A549 (cell line): ENCODE measurements around the gene RAPGEF6.

Experiments used
- BHLHE40 ChIP-seq: IDR thresholded peaks from 2 replicates; pipeline ENCODE4 v1.6.1; 2012; ENCODE audit warnings: low read depth, low read length, inconsistent platforms
- CHD2 ChIP-seq: fragments of 150-350 bp; IDR thresholded peaks from 2 replicates; pipeline ENCODE4 v1.6.1; 2014; ENCODE audit warnings: low read length; ENCODE audit not compliant: partially characterized antibody
- EHF ChIP-seq: fragments of 250-450 bp; sonication (Bioruptor Pico); IDR thresholded peaks from 2 replicates; pipeline ENCODE4 v1.5.0; 2020; ENCODE audit warnings: mild to moderate bottlenecking
- EP300 ChIP-seq, 2 experiments: fragments of >200 bp; sonication (Bioruptor Twin); formaldehyde crosslinking; IDR thresholded peaks; 2 replicates in 1 of 2; 3 replicates in 1 of 2; pipeline ENCODE4 v1.6.1; 2016 to 2017
- ESRRA ChIP-seq: fragments of 150-350 bp; IDR thresholded peaks from 2 replicates; pipeline ENCODE4 v1.6.1; 2014; ENCODE audit warnings: mild to moderate bottlenecking, low read length, borderline replicate concordance
- HOXB13 ChIP-seq: fragments of 250-450 bp; sonication (Bioruptor Pico); IDR thresholded peaks from 2 replicates; pipeline ENCODE4 v1.5.0; 2020; ENCODE audit warnings: low read depth, mild to moderate bottlenecking, moderate library complexity
- MAFK ChIP-seq: fragments of 450-650 bp; IDR thresholded peaks from 2 replicates; pipeline ENCODE4 v1.6.1; 2014; ENCODE audit not compliant: partially characterized antibody
- POLR2A ChIP-seq: IDR thresholded peaks from 2 replicates; pipeline ENCODE4 v1.6.1; 2012; ENCODE audit warnings: mild to moderate bottlenecking, low read length
- RAD21 ChIP-seq, 2 experiments: fragments of >200 bp in 1 of 2; sonication (Bioruptor Twin) in 1 of 2; formaldehyde crosslinking in 1 of 2; IDR thresholded peaks in 1 of 2; conservative IDR thresholded peaks in 1 of 2; 2 replicates in 1 of 2; 3 replicates in 1 of 2; pipeline ENCODE4 v1.6.1; 2012 to 2018; ENCODE audit warnings: inconsistent platforms in 1 of 2
- RFX5 ChIP-seq: fragments of 450-650 bp; IDR thresholded peaks from 2 replicates; pipeline ENCODE4 v1.7.1; 2014; ENCODE audit warnings: antibody characterized with exemption, mild to moderate bottlenecking, moderate library complexity
- TF ChIP-seq, protein P1 (sequence below): fragments of >200 bp; sonication (Bioruptor Twin); formaldehyde crosslinking; IDR thresholded peaks from 3 replicates; pipeline ENCODE4 v1.5.1; 2016
- TF ChIP-seq, protein P2 (sequence below): IDR thresholded peaks from 2 replicates; pipeline ENCODE4 v1.6.1; 2012
- TF ChIP-seq, protein P3 (sequence below): fragments of 200-600 bp; sonication (generic); IDR thresholded peaks from 2 replicates; pipeline ENCODE4 v1.6.1; 2016; ENCODE audit warnings: antibody characterized with exemption, mild to moderate bottlenecking, moderate library complexity
- TF ChIP-seq, protein P4 (sequence below): fragments of 250-450 bp; sonication (Bioruptor Pico); IDR thresholded peaks from 2 replicates; pipeline ENCODE4 v1.5.0; 2021; ENCODE audit warnings: mild to moderate bottlenecking, moderate library complexity, borderline replicate concordance

DNA sequence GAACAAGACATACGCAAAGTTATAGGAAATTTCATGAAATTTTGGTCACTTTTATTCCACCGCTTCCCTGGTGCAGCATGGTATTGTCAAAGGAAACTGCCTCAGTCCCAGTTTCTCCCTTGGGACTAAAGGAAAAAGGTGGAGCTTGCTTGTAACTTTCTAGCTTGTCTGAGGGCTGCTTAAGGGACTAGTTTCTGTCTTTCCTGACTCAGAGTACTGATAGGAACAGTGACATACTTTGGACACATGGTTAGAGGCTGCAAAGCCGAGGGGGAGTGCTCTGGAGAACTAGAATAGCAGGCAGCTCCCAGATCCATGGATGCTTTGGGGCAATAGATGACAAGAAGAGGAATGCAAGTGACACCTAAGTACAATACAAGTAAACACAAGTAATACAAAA lies 234.4 kb downstream of the RAPGEF6 start:
- TF ChIP-seq RAD21 (conservative IDR thresholded peaks at IDR 0.05 in 1 of 2, IDR thresholded peaks at IDR 0.05 in 1 of 2) (no peak), EHF (CRISPR knock-in tag) (no peak), POLR2A (no peak), MAFK (no peak), BHLHE40 (no peak), CHD2 (no peak), ESRRA (no peak), RFX5 (no peak), EP300 (IDR thresholded peaks at IDR 0.05) (no peak), HOXB13 (CRISPR knock-in tag) (no peak)
- TF ChIP-seq, protein P1, sequence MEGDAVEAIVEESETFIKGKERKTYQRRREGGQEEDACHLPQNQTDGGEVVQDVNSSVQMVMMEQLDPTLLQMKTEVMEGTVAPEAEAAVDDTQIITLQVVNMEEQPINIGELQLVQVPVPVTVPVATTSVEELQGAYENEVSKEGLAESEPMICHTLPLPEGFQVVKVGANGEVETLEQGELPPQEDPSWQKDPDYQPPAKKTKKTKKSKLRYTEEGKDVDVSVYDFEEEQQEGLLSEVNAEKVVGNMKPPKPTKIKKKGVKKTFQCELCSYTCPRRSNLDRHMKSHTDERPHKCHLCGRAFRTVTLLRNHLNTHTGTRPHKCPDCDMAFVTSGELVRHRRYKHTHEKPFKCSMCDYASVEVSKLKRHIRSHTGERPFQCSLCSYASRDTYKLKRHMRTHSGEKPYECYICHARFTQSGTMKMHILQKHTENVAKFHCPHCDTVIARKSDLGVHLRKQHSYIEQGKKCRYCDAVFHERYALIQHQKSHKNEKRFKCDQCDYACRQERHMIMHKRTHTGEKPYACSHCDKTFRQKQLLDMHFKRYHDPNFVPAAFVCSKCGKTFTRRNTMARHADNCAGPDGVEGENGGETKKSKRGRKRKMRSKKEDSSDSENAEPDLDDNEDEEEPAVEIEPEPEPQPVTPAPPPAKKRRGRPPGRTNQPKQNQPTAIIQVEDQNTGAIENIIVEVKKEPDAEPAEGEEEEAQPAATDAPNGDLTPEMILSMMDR: no peak
- TF ChIP-seq, protein P2, sequence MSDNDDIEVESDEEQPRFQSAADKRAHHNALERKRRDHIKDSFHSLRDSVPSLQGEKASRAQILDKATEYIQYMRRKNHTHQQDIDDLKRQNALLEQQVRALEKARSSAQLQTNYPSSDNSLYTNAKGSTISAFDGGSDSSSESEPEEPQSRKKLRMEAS: no peak
- TF ChIP-seq, protein P3, sequence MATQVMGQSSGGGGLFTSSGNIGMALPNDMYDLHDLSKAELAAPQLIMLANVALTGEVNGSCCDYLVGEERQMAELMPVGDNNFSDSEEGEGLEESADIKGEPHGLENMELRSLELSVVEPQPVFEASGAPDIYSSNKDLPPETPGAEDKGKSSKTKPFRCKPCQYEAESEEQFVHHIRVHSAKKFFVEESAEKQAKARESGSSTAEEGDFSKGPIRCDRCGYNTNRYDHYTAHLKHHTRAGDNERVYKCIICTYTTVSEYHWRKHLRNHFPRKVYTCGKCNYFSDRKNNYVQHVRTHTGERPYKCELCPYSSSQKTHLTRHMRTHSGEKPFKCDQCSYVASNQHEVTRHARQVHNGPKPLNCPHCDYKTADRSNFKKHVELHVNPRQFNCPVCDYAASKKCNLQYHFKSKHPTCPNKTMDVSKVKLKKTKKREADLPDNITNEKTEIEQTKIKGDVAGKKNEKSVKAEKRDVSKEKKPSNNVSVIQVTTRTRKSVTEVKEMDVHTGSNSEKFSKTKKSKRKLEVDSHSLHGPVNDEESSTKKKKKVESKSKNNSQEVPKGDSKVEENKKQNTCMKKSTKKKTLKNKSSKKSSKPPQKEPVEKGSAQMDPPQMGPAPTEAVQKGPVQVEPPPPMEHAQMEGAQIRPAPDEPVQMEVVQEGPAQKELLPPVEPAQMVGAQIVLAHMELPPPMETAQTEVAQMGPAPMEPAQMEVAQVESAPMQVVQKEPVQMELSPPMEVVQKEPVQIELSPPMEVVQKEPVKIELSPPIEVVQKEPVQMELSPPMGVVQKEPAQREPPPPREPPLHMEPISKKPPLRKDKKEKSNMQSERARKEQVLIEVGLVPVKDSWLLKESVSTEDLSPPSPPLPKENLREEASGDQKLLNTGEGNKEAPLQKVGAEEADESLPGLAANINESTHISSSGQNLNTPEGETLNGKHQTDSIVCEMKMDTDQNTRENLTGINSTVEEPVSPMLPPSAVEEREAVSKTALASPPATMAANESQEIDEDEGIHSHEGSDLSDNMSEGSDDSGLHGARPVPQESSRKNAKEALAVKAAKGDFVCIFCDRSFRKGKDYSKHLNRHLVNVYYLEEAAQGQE: no peak
- TF ChIP-seq, protein P4, sequence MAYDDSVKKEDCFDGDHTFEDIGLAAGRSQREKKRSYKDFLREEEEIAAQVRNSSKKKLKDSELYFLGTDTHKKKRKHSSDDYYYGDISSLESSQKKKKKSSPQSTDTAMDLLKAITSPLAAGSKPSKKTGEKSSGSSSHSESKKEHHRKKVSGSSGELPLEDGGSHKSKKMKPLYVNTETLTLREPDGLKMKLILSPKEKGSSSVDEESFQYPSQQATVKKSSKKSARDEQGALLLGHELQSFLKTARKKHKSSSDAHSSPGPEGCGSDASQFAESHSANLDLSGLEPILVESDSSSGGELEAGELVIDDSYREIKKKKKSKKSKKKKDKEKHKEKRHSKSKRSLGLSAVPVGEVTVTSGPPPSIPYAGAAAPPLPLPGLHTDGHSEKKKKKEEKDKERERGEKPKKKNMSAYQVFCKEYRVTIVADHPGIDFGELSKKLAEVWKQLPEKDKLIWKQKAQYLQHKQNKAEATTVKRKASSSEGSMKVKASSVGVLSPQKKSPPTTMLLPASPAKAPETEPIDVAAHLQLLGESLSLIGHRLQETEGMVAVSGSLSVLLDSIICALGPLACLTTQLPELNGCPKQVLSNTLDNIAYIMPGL: no peak
